Measurements from ENCODE around the gene OR3A2. TPM values are rescaled to one million over a fixed set of nuclear protein-coding genes. Genes with fewer than 3 reads are reported as not detected.

OR3A2 gene
- under 1 TPM in 1 of 2 donors, not detected in 1; 0.67 TPM for total RNA-seq

DNA sequence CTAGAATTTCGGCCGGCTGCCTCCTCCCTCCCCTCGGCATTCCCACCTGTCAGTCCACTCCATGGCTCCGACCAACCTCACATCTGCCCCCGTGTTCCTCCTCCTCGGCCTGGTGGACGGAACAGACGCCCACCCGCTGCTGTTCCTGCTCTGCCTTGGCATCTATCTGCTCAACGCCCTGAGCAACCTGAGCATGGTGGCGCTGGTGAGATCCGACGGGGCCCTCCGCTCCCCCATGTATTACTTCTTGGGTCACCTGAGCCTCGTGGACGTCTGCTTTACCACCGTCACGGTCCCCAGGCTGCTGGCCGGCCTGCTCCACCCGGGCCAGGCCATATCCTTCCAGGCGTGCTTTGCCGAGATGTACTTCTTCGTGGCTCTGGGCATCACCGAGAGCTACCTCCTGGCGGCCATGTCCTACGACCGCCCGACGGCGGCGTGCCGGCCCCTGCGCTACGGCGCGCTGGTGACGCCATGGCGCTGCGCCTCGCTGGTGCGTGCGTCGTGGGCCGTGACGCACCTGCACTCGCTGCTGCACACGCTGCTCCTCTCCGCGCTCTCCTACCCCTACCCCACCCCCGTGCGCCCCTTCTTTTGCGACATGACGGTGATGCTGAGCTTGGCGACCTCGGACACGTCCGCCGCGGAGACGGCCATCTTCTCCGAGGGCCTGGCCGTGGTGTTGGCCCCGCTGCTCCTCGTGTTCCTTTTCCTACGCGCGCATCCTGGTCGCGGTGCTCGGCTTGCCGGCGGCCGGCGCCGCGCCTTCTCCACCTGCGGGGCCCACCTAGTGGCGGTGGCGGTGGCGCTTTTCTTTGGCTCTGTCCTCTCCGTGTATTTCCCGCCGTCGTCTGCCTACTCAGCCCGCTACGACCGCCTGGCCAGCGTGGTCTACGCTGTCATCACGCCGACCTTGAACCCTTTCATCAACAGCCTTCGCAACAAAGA, at the start of gene OR3A2:
Gene OR3A2 (minus strand): TSS at position 440 of the 948 bp plus-strand sequence.

DNA sequence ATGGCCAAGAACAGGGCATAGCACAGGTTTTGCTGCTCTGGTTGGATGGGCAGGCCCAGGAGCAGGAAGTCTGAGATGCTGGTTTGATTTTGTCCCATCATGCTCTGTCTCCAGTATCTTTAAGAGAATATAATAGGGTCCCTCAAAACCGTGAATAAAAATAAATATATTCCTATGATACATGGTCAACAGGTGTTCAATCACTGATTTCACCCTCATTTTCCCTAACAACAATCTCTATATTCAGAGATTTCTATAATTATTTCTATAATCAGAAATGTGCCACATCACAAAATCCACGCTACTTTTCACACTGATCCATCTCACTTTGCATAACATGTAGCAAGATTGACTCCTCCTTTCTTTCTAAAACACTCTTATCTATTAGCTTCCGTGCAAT, 47.6 kb upstream of the OR3A2 start, which contains the start of gene OR1E2:
Gene OR1E2 (minus strand): TSS at position 101 of the 400 bp plus-strand sequence. CDS start 0 bp downstream, at position 101.

DNA sequence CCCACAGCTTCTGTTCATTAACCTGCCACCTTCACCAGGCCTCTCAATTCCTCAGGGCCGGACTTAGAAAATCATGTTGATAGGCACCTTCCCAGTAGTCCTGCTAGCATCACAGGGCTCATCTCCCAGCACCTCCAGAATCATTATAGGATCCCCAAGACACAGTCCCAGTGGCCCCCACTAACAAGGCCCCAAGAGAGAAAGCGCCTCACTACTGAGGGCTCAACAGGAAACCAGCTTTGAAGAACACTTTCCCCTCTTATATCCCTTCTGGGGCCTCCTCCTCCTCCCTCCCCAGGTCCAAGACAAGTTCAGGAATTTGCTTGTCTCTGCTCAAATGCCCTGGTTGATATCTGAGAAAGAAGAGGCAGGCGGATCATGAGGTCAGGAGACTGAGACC, 25.0 kb upstream of the OR3A2 start, which contains the start of gene OR3A3:
Gene OR3A3 (plus strand): TSS at position 301 of the 400 bp plus-strand sequence.

DNA sequence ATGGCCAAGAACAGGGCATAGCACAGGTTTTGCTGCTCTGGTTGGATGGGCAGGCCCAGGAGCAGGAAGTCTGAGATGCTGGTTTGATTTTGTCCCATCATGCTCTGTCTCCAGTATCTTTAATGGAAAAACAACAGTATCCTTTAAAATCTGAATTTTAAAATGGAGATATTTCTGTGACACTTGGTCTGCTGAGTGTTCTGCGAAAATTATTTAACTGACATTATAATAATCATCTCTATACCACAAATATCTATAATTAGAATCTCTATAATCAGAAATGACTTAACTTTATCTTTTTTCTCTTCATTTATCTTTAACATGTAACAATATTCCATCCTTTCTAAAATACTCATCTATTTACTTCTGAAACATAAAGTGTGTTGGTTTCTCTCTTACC, 12.2 kb upstream of the OR3A2 start, which contains the start of gene OR1E1:
Gene OR1E1 (minus strand): TSS at position 101 of the 400 bp plus-strand sequence. CDS start 0 bp downstream, at position 101.

DNA sequence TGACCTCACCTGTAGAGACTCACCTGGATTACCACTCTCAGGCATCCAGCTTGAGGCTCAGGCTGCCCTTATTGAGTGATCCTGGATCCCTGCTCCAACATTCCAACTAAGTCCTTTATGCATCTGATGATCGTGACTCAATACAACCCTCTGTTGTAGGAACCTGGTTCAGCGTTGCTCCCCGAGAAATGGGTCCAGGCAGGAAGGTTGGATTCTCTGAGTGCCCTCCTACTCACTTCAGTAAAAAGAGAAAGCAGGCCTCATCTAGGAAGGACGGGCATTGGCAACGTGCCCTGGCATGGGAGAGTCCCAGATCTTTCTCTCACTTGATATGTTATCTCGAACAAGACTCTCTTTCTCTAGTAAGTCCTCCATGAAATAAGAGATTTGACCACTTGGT, 87.8 kb downstream of the OR3A2 start, which contains the start of gene OR3A1:
Gene OR3A1 (minus strand): TSS at position 101 of the 400 bp plus-strand sequence. CDS start 5,778 bp downstream, outside the sequence.

Small RNA genes within 50 kb of the gene (small RNA-seq; reads per million reads assigned to genes)
- gene OR1AC1P: 0 reads per million in 2 donors

Other genes with a start within 250 kb of the OR3A2 start
- not detected for gene OR1A2, start 188.8 kb downstream of the OR3A2 start, total RNA-seq
- not detected for gene OR1A1, start 178.6 kb downstream of the OR3A2 start, total RNA-seq
- under 1 TPM in 1 of 2 donors, not detected in 1; 0.33 TPM for gene OR3A1, start 87.9 kb downstream of the OR3A2 start, total RNA-seq
- under 1 TPM in 1 of 2 donors, not detected in 1; under 0.01 TPM for gene OR1E1, start 12.1 kb upstream of the OR3A2 start, total RNA-seq
- not detected for gene OR3A3, start 25.1 kb upstream of the OR3A2 start, total RNA-seq
- not detected for gene OR1E2, start 47.5 kb upstream of the OR3A2 start, total RNA-seq
- 1 to 10 TPM in 1 of 2 donors, under 1 TPM in 1; 0.69 to 1.7 TPM for gene SPATA22, start 85.5 kb upstream of the OR3A2 start, total RNA-seq
- gene ASPA, start 89.7 kb upstream of the OR3A2 start, total RNA-seq: 10 to 100 TPM; 26.8 to 28.6 TPM
- gene TRPV3, start 171.5 kb upstream of the OR3A2 start, total RNA-seq: 1 to 10 TPM in 1 of 2 donors, under 1 TPM in 1; 0.34 to 1.3 TPM
- gene TRPV1, start 223.1 kb upstream of the OR3A2 start, total RNA-seq: 1 to 10 TPM; 2.0 to 2.1 TPM
- gene SHPK, start 249.9 kb upstream of the OR3A2 start, total RNA-seq: 10 to 100 TPM; 12.7 to 13.3 TPM